ENCODE data around the gene CEP76.
"Not testable (repeated sequence)": the region's sequence is repeated elsewhere in the genome, so short reads cannot be mapped to it uniquely, and the experiment has no call there.

CEP76 gene

GRCh38 chr18:12703664-12704063, 1.1 kb upstream of the CEP76 start:
- DNase-seq = no peak

DNA sequence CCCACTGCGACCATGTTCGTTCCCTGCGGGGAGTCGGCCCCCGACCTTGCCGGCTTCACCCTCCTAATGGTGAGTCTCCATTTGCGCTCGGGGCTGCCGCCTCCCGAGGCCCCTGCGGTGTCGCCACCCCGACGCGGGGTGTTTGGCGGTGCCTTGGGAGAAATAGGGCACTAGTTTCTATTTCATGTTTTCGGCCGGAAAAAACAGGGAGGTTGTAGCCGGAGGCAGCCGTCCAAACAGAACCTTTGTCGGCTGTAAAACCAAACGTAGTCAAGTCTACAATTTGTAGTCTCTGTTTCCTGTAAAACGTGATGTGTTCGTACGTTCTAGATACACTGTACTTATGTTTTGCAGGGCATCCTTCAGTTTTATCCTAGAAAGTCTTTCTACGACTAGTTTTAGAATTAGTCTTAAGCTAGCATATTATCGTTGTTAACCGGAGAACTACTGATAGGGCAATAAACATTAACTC, 609 bp upstream of the CEP76 start:
- no peak for DNase-seq

- DNase-seq = no peak
Measured at GRCh38 chr18:12701161-12701560, 1.4 kb downstream of the CEP76 start.

DNA sequence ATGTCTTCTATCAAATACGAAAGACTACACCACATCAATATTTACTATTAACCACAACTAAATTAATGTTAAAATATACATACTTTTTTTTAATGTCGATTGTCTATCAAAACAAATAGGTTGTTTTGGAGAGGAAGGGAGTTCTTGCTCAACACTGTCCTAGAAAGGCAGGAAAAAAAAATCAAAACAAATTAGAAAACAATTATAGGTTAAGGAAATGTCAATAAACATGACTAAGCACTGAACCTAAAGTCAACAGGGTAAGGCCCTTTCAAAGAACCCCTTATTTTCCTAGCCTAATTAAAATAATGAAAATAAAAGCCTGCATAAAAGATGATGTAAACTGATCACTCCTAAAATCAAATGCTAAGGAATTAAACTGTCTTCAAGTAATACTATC, 2.8 kb downstream of the CEP76 start:
- DNase-seq = no peak

DNA sequence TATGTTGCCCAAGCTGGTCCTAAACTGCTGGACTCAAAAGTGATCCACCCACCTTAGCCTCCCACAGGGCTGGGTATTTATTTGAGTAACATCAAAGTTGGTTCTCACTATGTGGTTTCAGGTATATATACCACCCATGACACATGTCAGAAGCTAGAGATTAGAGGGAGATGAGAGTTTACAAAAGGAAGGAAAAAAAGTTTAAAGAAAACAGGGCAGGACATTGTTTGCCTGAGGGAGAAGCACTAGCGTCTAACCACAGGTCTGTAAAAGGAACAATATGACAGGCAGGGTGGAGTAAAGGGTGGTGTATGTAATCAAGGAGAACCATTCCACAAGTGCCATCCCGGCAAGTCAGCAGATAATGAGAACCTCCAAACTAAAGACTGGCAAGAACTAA, 8.5 kb downstream of the CEP76 start:
- no peak for DNase-seq

DNA sequence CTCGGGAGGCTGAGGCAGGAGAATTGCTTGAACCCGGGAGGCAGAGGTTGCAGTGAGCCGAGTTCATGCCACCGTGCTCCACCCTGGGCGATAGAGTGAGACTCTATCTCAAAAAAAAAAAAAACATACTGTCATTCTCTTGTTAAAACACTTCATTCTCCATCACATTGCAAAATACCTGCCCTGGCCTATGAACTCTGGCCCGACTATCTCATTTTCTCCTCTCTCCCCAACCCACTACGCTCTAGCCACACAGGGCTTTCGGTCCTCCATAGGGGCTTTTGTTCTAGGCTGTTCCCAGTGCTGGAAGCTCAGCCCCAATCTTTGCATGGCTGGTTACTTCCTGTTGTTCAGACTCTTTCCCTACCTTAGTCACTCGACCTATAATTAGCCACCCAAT, 10.3 kb downstream of the CEP76 start:
- no peak for DNase-seq

- no peak for DNase-seq
Measured at GRCh38 chr18:12689256-12689850, 13.2 kb downstream of the CEP76 start.

GRCh38 chr18:12686100-12686499, 16.4 kb downstream of the CEP76 start:
- no peak for DNase-seq

DNA sequence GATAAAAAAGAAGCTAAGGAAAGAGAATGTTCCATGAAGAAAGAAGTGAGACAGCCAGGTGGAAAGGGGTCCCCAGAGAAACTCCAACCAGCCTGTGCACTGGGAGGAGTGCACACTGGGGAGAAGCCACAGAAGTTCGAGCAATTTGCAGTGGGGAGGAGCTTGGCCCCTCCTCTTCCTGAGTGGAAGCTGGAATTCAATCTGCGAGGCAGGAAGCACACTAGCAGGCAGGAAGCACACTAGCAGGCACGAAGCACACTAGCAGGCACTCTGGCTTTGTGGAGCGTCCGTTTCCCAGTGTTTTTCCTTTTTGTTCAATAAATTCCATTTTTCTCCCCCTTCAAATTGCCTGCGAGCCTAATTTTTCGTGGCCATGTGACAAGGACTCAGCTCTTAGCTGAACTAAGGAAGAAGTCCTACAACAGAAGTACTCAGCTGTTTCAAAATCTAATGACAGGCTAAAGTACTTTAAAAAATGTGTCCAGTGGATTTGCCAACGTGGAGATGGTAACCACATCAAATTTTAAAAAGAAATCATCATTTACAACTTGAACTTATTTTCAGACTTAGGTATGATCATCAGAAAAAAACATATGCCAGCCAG, 23.2 kb downstream of the CEP76 start:
- DNase-seq = no peak

DNA sequence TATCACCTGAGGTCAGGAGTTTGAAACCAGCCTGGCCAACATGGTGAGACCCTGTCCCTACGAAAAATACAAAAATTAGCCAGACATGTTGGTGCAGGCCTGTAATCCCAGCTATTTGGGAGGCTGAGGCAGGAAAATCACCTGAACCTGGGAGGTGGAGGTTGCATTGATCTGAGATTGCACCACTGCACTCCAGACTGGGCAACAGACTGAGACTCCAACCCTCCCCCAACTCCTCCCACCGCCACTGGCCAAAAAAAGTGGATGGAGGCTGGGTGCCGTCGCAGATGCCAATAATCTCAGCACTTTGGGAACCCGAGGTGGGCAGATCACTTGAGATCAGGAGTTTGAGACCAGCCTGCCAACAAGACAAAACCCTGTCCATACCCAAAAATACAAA, 34.5 kb downstream of the CEP76 start:
- no peak for DNase-seq

- DNase-seq = no peak
Measured at GRCh38 chr18:12659904-12660605, 42.5 kb downstream of the CEP76 start.

DNA sequence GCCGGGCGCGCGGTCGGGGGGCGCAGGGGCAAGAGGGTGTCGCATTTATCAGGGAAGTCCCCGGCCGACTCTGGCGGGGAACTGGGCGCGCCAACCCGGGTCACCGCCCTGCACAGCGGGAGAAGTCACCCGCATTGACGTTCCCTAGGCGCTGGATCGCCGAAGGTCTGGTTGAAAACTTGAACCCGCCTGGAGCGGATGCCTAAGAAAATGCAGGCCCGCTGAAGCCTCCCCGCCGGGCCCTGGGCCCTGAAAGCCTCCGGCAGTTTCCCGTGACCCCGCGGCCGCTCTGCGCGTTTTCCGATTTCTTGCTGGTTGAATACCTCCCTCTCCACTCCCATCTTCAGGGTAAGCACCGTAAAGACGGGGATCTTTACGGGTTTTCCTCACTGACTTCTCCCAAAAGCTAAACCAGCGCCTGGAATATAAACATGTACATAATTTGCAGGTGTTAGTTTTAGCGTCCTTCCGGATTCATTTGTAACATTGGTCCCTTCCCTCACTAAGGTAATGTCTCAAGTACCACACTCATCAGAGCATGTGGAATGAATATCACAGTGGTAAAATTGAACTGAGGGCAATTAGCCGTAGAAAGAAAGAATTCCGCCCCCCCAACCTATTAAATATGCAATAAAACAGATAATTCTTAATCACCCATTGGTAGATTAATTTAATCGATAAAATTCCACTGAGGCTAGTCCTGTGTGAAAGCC, 43.9 kb downstream of the CEP76 start:
- DNase-seq = no peak

DNA sequence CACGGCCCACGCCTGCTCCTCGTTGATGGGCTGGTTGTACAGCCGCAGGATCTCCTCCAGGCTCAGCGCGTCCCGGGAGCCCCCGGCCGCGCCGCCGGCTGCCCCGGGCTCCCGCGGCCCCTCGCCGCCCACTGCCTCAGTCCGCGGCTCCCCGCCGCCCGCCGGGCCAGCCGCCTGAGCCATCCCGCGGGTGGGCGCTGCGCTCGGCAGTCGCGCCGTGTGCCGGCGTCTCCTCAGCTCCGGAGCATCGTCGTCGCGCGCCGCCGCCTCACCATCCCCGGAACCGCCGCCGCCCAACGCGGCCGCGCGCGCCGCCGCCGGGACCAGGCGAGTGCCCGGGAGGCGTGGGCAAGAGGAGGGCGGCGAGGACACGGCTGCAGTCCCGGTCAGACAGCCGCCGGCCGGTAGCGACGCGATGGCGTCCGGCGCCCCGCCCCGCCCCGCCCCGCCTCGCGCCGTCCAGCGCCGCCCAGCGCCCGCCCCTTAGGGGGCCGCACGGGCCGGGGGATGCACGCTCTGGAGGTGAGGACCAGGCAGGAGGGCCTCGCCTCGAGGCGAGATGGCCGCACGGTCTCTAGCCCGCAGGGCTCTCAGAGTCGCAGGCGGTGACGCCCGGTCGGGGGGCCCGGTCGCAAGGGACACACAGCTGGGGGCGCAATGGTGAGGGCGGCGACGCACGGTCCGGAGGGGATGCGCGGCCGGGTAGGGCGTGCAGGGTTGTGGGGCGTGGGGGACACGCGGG, 44.7 kb downstream of the CEP76 start, which contains the start of gene SPIRE1:
Gene SPIRE1 (minus strand): TSS at position 424 of the 742 bp plus-strand sequence. CDS start 241 bp downstream, at position 183.
- DNase-seq = no peak

DNA sequence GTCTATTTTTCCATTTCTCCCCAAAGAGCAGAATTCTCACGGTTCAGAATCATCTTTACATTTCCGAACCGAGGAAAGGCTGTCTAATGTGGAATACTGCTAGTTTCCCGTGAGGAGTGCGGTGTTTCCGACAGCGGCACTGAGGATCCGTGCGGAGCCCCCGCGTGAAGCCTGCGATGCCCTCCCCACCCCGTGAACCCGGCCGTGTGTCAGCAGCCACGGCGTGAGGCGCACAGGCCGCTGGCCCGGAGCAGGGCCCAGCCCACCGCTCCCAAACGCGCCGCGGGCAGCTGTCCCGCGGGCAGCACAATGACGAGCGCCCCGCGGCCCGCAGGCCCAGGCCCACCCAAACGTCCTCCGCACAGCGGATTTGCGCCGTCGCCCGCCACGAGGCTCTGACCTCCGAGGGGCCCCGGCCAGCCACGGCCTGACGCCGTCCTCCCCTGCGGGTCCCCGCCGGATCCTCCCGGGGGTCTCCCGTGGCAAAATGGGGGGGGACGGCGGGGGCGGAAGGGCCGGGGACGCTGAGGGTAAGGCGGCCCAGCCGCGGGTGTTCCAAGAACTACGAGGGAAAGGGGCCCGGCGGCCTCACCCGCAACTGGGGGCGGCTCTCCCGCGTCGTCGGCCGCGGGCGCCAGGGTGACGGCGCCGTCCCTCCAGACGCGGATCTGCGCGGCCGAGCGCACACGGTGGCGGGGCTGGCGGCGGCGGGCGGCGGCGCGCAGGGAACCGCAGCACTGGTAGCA, 45.4 kb downstream of the CEP76 start:
- DNase-seq = no peak

DNA sequence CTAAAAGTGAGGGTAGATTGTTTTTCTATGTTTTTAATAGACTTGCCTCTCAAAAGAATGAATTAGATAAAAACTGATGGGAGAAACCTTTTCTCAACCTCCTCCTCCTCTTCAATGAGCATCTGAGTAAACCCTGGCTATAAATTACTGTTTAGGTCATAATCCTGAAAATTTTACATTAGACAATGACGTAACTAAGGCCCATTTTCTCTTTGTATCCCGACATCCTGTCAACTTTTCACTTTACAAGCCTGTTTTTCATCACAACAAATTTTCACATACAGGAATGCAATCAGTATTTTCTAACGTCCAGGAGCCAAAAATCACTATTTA, 46.0 kb downstream of the CEP76 start:
- no peak for DNase-seq

GRCh38 chr18:12654971-12655370, 47.6 kb downstream of the CEP76 start:
- DNase-seq = no peak

DNA sequence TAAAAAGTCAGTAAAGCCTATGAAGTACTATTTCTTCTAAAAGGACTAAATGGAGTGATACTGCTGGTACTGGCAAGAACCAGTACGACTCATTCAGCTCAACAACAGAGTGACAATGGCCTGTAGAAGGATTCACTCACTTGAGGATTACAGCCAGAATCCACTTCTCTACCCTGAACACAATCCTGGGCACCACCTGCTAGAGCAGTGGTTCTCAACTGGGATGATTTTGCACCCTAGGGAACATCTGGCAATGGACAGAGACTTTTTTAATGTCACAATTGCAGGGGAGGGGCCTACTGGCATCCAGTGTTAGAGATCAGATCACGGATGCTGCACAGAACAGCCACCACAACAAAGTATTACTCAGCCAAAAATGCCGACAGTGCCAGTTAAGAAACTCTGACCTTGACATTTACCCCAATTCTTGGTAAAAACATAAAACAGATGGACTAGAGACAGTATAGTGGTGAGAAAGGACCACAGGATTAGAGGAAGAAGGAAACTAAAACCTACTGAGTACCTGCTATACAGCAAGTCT, 49.6 kb downstream of the CEP76 start:
- DNase-seq = no peak

- no peak for DNase-seq
Measured at GRCh38 chr18:12651651-12652050, 50.9 kb downstream of the CEP76 start.

DNA sequence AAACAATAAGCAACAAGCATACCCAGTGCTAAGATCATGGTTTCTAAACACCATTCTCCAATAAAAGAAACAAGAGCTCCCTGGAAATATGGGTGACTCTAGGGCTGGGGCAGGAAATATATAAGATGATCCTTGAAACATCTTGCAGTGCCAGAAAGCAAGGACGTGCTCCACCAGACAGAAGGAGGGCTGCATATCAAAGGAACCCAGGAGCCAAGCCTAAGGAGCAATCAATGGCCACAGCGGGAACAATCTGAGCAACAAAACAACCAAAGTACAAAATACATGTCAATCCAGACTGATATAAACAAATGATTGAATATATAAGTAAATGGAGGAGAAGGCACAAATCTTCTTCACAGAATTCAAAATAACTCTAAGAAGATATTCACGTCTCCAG, 54.8 kb downstream of the CEP76 start:
- DNase-seq = no peak

- DNase-seq = no peak
Measured at GRCh38 chr18:12645751-12646203, 56.7 kb downstream of the CEP76 start.

GRCh38 chr18:12645254-12645653, 57.3 kb downstream of the CEP76 start:
- no peak for DNase-seq

DNA sequence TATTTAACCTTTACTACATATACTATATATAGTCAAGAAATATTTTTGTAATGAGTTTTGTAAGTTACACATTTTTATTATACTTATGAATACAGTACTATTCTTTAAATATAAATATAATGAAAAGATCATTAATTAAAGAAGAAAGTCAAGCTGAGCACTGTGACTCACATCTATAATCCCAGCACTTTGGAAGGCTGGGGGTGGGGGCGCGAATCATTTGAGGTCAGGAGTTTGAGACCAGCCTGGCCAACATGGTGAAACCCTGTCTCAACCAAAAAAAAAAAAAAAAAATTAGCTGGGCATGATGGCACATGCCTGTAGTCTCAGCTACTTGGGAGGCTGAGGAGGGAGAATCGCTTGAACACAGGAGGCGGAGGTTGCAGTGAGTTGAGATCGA, 58.8 kb downstream of the CEP76 start:
- DNase-seq = not testable (repeated sequence)
